Activated CD4-positive, CD25-positive, alpha-beta regulatory T cell (primary cell): ENCODE results near the gene GALNT17.

Source experiments
- DNase-seq, 4 experiments: peaks; one replicate each; lab custom pipeline; 2025; lab: John Stamatoyannopoulos, UW

Gene GALNT17

DNA sequence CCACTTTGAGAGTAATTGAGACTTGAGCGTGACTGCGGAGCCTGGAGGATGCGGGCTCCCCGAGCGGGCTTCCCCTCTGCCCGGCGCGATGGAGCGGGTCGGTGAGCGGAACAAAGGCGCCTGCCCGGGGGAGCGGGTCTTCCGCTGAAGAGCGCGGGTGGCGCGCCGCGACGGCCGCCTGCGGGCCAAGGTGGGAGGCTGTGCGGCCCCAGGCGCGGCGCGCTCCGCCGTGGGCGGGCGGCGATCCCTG lies at the start of gene GALNT17:
Gene GALNT17, plus strand, starts transcription at position 18 of the 250 bp plus-strand sequence.
- no peak for DNase-seq

DNA sequence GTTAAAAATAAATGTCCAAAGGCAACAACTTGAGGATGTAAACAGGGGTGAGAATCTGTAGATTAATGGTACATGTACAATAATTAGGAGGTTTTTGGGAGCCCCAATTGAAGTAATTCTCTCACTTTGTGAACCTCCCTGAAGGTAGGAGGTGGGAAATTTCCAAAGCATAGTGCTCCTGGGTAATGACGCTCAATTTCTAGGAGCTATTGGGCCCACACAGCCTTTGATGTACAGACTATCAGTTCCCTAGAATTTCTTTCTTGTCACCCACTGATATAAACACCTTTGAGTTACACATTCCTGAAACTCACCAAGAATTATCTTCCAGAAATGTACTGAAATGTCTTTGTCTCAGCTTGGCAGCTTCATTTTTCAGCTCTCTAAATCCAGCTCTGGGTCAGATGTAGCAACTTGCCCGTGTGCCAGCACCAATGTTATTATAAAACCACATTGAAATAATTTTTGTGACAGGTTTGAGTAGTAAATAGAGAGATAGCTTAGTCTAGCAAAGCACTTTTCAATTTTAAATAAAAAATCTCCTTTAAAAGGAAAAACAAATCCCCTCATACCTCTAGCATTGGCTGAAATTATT lies 36.6 kb upstream of the GALNT17 start:
- no peak for DNase-seq

DNA sequence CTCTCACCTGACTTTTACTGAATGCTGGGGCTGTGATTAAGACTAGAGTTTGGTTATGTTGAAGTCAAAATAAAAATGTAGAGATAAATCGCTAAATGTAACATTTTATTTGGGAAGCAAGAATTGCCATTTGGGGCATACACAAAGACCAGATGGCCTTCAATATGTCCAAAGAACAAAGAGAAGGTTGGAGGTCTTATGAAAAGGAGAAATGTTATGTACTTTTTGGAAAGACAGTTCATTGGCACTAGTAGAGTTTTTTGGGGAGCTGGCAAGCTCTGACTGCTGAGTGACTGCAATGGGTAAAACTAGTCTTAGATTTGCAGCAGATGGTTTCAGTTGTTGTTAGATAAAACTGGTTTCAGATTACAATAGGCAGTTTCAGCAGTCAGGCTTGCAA lies 35.6 kb upstream of the GALNT17 start:
- DNase-seq, result no peak

DNA sequence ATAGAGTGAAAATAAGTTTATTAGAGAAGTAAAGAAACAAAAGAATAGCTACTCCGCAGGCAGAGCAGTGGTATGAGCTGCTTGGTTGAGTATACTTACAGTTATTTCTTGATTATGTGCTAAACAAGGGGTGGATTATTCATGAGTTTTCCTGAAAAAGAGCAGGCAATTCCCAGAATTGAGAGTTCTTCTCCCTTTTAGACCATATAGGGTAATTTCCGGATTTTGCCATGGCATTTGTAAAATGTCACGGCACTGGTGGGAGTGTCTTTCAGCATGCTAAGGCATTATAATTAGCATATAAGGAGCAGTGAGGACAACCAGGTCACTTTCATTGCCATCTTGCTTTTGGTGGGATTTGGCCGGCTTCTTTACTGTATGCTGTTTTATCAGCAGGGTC lies 25.7 kb upstream of the GALNT17 start:
- no peak for DNase-seq

DNA sequence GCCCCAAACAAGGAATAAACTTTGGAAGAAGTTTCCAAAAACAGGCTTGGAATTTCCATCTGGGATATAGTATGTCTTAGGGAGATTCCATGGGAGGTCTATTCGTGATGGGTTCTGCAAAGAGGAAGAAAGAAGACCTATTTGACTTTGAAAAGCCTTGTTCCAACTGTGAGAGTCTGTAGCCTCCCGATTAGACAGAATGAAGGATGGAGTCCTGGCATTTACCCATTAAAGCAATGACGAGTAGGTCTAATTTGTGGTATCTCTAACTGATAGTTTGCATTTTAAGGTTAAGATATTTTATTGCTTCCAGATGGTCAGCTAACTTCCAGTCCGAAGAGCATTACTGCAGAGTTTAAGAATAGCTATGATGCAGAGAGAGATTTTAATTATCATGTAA lies 19.5 kb upstream of the GALNT17 start:
- no peak for DNase-seq

- DNase-seq, result no peak
These were observed 11.8 kb upstream of the GALNT17 start for GRCh38 chr7:71120096-71120495.

- no peak for DNase-seq
These were observed 2.8 kb upstream of the GALNT17 start for GRCh38 chr7:71129126-71129525.

GRCh38 chr7:71130031-71130679 lies 1.8 kb upstream of the GALNT17 start:
- no peak for DNase-seq

- peak in 1 of 4 experiments; percentile 7 for DNase-seq
These were observed 453 bp upstream of the GALNT17 start for GRCh38 chr7:71131256-71132126.

GRCh38 chr7:71132377-71133231 lies 660 bp downstream of the GALNT17 start:
- no peak for DNase-seq

- DNase-seq, result no peak
These were observed 1.3 kb downstream of the GALNT17 start for GRCh38 chr7:71133232-71133622.

- no peak for DNase-seq
These were observed 1.9 kb downstream of the GALNT17 start for GRCh38 chr7:71133856-71134255.

GRCh38 chr7:71135116-71135515 lies 3.2 kb downstream of the GALNT17 start:
- no peak for DNase-seq

DNA sequence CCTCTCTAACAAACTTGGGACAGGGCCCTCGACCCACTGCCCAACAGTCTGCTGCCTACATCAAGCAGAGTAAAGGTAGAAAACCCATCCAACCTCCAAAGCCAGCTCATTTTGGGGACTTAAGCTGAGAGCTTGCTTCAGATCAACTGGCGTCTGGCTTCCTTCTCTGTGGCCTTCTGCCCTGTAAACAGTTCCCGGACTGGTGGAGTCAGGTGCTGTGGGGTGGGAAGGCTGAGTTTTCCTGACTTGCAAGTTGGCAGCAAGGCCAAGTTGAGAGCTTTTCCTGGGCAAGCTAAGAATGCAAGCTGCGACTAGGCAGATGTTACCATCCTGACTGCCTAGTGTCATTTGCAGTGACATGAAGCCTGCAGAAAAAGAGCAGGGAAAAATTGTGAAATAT lies 3.7 kb downstream of the GALNT17 start:
- no peak for DNase-seq

GRCh38 chr7:71137479-71137878 lies 5.5 kb downstream of the GALNT17 start:
- DNase-seq, result no peak

DNA sequence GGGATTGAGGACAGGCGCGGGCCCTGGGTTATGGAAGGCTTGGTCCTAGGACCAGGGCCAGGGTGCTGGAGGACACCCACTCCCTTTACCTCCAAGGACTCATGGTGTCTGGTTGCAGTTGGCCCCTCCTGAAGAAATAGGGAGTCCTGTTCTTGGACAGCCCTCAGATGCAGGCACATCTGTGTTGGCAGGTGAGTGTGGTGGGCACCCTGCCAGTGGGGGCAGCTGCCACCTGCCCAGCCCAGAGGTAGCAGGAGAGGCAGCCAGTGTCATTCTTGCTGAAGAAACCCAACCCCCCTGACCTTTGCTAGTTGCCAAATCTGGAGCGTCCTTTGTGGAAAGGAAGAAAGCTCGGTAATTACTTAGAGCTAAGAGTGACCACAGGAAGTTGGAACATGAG lies 8.3 kb downstream of the GALNT17 start:
- DNase-seq, result no peak

GRCh38 chr7:71144963-71145362 lies 13.0 kb downstream of the GALNT17 start:
- DNase-seq, result no peak

GRCh38 chr7:71145906-71146901 lies 14.3 kb downstream of the GALNT17 start:
- DNase-seq, result no peak

DNA sequence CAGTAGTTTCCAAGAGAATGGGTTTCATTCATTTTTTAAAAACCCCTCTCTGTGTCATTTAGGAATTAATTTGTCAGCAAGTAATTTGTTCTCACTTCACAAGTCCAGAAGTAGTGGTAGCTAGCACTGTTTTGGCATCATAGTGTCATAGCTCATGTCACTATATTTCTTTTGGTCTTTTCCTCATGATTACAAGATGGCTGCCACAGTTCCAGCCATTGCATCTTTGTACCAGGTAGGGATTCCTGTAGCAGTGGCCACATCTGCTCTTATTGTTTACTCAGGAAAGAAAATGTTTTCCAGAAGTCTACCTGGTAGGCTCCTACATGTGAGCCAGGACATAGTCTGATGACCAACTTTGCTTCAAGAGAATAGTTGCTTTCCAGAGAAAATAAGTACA lies 16.2 kb downstream of the GALNT17 start:
- DNase-seq, result no peak

DNA sequence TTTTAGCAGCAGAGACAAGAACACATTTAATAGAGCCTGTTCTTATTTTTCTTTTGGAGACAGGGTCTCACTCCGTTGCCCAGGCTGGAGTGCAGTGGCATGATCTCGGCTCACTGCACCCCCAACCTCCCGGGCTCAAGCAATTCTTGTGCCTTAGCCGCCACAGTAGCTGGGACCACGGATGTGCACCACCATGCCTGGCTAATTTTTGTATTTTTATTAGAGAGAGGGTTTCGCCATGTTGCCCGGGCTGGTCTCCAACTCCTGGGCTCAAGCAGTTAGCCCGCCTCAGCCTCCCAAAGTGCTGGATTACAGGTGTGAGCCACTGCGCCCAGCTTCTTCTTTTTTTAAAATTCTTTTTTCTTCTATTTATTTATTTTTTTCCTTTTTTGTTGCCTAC lies 23.3 kb downstream of the GALNT17 start:
- DNase-seq, result no peak

- DNase-seq, result no peak
These were observed 25.8 kb downstream of the GALNT17 start for GRCh38 chr7:71157757-71158156.
